ENCODE data around the gene YWHAB.

Gene YWHAB

DNA sequence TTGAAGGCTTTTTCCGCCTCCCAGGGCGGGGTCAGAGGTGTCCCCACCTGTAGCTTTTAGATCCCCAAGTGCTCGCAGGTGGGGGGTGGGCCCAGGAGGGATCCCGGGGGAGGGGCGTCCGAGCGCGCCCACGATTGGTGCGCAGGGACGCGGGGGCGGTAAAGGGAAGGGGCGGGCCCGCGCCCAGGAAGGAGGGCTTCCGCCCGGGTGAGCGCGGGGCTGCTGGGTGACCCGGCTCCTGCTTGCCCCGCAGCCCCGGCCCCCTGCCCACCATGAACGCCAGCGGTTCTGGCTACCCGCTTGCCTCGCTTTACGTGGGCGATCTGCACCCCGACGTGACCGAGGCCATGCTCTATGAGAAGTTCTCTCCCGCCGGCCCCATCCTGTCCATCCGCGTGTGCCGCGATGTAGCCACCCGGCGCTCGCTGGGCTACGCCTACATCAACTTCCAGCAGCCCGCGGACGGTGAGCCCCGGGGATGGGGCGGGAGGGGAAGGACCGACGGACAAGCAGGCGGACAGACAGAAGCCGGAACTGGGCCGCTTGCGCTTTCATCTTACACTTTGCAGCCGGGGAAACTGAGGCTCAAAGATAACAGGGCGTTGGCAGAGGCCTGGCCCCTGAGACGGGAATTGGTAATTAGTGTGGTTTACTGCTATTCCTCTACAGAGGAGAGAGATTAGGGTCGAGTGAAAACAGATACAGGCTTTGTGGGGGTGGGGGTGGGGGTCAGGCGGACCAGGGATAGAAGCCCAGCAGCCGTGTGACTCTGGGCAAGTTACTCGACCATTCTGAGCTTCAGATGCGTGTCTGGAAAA is 24.6 kb downstream of the YWHAB start, which contains the start of gene PABPC1L:
PABPC1L (plus strand) TSS at position 189 of the 818 bp plus-strand sequence; CDS start at position 273, 84 bp downstream.
- peak; percentile 81 for DNase-seq (ENCODE audit: extremely low spot score, insufficient read length, low read depth)
- peak; percentile 65 for FAIRE-seq

DNA sequence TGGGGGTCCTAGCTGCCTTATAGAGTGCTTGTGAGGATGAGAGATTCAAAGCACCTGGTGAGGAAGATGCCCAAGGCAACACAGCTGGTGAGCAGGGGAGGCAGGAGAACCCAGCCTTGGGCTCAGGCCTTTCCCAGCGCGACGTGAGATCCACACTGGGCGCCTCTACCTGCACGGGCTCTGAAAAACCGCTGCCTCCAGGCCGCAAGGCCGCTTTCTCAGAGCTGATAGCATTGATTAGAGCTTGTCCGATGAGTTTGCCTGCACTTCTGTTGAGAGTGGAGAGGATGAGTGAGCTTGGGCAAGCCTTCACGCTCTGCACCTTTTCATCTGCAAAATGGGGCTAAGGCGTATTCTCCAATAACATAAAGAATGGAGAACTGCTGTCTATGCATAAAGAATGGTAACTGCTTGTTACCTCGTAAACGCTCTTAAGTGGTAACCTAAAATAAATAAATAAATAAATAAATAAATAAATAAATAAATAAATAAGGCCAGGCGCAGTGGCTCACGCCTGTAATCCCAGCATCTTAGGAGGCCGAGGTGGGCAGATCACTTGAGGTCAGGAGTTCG is 25.3 kb downstream of the YWHAB start:
- DNase-seq (ENCODE audit: extremely low spot score, insufficient read length, low read depth) (no peak), FAIRE-seq (no peak)

DNA sequence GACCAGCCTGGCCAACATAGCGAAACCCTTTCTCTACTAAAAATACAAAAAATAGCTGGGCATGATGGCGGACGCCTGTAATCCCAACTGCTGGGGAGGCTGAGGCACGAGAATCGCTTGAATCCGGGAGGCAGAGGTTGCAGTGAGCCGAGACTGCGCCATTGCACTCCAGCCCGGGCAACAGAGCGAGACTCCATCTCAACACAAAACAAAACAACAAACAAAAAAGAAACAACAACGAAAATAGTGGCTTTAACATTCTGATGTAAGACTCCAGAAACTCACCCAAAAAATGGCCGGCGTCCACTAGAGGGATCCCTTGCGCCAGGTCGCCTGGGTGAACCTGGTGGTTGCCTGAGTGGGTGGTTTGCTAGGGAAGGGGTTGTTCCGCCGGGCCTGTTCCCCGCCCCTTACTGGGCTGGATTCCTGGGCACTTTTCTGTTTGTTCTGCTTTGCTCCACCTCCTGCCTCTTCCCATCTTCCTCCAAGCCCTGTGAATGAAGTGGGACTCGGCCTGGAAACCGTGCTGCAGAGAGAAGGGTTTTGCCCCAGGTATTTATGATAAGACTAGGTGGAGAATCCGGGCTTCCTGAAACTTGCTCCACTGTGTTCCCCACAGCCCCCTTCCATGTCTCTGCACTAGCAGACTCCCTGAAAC is 25.9 kb downstream of the YWHAB start:
- peak; percentile 9 for FAIRE-seq
- peak; percentile 38 for DNase-seq (ENCODE audit: extremely low spot score, insufficient read length, low read depth)

DNA sequence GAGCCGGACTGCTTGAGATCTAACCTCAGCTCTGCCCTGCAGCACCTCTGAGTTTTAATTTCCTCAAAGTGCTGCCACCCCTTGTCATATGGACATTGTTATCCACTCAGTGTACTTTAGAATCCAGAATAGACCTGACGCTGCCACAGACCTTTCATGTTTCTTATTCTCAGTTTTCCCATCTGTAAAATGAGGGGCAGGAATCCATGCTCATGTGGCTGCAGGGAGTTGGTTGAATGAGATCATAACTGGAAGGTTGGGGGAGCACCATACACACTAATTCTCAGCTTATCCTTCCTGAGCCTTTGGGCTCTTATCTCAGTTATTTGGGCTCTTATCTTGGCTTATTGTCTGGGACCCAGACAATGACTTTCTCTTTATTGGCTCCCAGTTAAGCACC is 26.7 kb downstream of the YWHAB start:
- no peak for DNase-seq (ENCODE audit: extremely low spot score, insufficient read length, low read depth)
- no peak for FAIRE-seq

DNA sequence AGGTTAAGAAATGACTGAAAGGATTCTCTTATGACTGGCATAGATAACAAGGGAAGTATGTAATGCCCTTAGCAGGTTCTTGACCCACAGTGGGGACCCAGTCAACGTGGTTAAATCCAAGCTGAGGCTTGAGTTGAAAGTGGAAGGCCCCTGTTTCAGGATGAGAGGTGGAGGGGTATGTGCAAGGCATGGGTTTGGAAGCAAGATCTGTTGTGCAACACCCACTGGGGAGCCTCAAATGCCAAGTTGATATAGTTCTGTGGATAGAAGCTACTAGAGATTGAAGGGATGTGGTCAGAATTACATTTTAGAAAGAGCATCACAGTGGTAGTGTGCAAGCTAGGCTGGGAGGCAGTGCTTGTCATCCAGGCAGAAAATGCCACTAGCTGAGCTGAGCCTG is 29.4 kb downstream of the YWHAB start:
- no peak for DNase-seq (ENCODE audit: extremely low spot score, insufficient read length, low read depth)
- no peak for FAIRE-seq

DNA sequence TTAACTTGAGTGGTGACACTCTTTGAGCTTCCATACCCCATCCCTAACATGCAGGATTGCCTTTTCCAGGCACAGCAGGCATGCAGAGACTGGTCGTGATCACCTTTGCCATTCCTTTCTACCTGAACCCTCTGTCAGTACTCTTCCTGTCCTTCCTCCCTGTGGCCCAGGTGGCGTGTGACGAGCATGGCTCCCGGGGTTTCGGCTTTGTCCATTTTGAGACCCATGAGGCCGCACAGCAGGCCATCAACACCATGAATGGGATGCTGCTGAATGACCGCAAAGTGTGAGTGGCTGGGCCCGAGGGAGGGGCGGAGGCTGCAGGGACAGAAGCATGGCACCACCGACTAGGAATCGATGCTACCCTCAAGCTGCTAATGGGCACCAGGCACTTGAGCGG is 31.1 kb downstream of the YWHAB start:
- DNase-seq (ENCODE audit: extremely low spot score, insufficient read length, low read depth) = no peak
- no peak for FAIRE-seq

DNA sequence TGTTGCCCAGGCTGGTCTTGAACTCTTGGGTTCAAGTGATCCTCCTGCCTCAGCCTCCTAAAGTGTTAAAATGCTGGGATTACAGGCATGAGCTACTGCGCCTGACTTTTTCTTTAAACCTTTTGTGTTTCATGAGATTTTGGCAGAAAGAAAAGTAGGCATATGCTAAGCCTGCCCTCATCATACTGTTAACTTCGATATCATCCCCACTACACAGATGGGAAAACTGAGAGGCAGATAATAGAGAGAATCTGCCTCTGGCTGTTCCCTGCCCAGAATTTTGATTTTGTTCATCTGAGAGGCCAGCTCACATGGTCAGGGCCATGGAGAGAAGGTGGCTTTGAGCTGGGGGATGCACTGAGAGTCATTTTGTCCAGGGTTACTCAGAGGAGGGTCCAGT is 31.9 kb downstream of the YWHAB start:
- FAIRE-seq (no peak), DNase-seq (ENCODE audit: extremely low spot score, insufficient read length, low read depth) (no peak)

DNA sequence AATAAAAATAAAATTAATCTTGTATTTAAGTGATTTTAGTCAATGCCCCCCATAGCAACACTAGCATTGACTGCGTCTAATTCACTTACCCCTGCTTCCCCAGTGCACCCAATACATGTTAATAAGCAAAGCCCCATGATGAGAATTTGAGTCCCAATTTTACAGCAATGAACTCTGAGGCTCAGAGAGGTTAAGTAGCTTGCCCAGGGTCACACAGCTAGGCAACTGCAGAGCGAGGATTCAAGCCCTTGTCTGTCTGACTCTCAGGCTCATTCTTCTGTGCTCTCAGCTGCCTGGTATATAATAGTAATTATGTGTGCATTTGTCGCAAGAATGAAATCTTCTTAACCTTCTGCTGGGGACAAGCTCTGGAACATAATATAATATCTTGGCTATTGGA is 32.8 kb downstream of the YWHAB start:
- FAIRE-seq = no peak
- DNase-seq (ENCODE audit: extremely low spot score, insufficient read length, low read depth) = no peak

DNA sequence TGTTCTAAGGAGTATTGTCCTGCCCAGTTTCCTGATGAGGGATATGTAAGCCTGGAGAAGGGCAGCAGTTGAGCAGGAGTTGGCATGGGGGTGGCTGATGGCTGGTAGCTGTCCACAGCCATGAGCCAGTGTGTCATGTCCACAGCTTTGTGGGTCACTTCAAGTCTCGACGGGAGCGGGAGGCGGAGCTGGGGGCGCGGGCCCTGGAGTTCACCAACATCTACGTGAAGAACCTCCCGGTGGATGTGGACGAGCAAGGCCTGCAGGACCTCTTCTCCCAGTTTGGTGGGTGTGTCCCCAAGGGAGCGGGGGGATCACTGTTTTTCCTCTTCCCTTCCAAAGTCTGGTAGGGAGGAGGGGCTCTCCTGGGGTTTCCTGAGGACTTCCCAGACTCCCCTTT is 33.3 kb downstream of the YWHAB start:
- FAIRE-seq (no peak), DNase-seq (ENCODE audit: extremely low spot score, insufficient read length, low read depth) (no peak)

DNA sequence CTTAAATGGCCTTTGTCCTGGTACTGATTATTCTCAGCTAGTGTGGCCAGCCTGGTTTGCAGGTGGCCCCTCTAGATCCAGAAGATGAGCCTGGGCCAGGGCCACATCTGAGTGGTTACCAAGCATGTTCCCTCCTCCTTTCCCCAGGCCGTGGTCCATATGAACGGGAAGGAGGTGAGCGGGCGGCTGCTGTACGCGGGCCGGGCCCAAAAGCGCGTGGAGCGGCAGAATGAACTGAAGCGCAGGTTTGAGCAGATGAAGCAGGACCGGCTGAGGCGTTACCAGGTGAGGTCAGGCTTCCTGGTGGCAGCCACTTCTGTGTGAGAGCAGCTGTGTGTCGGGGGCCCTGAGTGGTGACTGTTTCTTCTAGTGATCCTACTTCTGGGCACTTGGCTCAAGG is 35.9 kb downstream of the YWHAB start:
- DNase-seq (ENCODE audit: extremely low spot score, insufficient read length, low read depth) (no peak), FAIRE-seq (no peak)

DNA sequence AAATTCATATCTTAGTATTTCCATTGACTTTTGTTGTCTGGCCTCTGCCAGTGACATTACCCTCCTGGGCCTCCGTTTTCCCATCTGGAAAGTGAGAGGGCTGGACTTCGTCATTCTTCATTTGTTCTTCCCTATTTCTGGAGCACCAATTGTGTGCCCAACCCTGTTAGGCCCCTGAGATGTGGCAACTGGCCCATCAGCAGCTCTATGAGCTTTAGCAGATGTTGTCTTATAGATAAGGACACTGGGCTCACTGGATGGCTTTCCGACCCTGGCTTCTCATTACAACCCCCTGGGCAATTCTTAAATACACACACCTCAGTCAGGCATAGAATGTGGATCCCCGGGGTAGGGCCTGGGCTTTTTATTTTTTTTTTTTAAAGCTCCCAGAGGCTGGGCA is 39.0 kb downstream of the YWHAB start:
- no peak for DNase-seq (ENCODE audit: extremely low spot score, insufficient read length, low read depth)

DNA sequence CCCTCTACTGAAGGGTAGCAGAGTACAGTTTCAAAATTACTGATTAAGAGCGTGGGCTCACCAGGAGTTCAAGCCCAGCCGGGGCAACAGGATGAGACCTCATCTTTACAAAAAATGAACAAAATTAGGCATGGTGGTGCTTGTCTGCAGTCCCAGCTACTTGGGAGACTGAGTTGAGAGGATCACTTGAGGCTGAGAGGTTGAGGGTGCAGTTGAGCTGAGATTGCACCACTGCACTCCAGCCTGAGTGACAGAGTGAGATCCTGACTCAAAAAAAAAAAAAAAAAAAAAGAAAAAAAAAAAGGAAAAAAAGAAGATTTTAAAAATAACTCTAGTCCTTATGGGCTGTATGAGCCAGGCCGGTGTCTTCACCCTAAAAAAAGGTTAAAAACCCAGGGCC is 43.1 kb downstream of the YWHAB start:
- FAIRE-seq (no peak), DNase-seq (ENCODE audit: extremely low spot score, insufficient read length, low read depth) (no peak)

More for the DNA sequence above, 39.0 kb downstream of the YWHAB start:
- FAIRE-seq = no peak

DNA sequence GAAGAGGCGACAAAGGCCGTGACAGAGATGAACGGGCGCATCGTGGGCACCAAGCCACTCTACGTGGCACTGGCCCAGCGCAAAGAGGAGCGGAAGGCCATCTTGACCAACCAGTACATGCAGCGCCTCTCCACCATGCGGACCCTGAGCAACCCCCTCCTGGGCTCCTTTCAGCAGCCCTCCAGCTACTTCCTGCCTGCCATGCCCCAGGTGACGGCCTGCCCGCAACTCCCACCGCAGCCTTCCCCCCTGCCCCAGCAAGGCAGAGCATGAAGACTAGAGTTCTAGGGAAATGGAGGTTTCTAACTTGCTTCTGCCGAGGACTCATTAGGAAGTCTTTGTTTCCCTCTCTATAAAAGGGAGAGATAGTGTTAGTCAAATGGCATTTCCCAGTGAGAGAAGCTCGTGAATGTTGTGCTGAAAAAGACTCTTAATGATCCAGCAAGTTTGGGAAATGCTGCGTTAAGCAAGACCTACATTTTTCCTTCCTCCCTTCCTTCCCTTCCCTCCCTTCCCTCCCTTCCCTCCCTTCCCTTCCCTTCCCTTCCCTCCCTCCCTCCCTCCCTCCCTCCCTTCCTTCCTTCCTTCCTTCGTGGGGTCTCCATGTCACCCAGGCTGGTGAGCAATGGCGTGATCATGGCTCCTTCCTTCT is 45.1 kb downstream of the YWHAB start:
- no peak for DNase-seq (ENCODE audit: extremely low spot score, insufficient read length, low read depth)
- no peak for FAIRE-seq

DNA sequence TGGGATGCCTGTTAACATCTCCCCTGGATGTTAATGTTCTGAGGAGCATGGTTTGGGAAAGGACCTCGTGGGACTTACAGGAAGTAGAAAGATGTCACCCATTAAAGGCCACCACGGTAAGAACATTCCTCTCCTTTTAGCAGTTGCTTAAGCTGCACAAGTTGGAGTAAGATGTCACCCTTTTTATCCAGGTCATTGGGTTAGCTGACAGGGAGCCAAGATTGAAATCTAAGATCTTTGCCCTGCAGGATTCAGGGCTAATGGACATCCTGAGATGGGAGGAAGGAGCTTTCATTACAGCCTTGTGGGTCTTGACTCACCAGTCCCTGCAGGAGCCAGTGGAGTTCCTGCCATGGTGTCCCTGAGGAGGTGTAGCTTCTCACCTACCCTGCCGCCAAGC is 46.4 kb downstream of the YWHAB start:
- no peak for FAIRE-seq
- DNase-seq (ENCODE audit: extremely low spot score, insufficient read length, low read depth) = no peak

DNA sequence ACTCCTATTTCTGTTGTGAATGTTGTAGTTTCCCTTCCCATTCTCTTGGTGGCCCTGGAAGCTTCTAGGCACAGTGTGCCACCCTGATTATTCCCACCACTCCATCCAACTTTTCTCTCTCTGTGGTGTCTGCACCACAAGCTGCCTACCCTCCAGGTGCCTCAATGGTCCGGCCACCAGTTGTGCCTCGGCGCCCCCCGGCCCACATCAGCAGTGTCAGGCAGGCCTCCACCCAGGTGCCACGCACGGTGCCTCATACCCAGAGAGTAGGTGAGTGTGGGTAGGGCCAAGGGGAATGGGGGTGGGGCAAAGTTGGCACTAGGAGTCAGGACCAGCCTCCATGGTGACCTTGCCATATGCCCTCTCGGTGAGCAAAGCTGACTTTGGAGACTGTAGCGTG is 47.4 kb downstream of the YWHAB start:
- FAIRE-seq (no peak), DNase-seq (ENCODE audit: extremely low spot score, insufficient read length, low read depth) (no peak)

DNA sequence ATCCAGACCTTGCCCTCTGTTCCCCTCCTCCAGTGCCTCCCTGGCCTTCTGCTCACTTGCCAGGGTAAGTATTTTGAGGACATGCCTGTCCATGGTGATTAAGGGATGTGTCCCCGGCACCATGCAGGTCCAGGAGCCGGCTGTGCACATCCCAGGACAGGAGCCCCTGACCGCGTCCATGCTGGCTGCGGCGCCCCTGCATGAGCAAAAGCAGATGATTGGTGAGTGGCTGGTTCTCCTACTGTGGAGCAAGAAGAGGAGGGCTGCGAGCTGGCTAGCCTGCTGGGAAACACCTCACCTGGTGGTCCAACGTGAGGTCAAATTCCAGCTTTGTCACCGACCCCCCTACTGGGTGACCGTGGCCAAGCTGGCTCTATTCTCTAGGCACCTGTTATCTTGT is 51.0 kb downstream of the YWHAB start:
- DNase-seq (ENCODE audit: extremely low spot score, insufficient read length, low read depth) (no peak), FAIRE-seq (no peak)

DNA sequence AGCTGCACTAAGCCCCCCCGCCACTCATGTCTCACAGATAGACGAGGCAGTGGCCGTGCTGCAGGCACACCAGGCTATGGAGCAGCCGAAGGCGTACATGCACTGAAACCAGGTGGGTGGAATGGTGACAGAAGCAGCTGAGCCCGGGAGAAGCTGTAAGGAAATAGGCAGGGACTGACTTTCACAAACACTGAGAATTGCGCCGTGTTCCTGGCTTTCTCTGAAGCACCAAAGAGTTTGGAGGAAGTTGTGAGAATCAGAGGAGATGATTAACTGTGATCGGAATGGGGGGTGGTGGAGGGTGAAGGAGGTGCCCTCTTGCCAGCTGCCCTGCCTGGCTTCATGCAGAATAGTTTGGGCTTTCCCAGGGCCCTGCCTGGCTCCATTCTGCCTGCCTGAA is 53.1 kb downstream of the YWHAB start:
- FAIRE-seq (no peak), DNase-seq (ENCODE audit: extremely low spot score, insufficient read length, low read depth) (no peak)

DNA sequence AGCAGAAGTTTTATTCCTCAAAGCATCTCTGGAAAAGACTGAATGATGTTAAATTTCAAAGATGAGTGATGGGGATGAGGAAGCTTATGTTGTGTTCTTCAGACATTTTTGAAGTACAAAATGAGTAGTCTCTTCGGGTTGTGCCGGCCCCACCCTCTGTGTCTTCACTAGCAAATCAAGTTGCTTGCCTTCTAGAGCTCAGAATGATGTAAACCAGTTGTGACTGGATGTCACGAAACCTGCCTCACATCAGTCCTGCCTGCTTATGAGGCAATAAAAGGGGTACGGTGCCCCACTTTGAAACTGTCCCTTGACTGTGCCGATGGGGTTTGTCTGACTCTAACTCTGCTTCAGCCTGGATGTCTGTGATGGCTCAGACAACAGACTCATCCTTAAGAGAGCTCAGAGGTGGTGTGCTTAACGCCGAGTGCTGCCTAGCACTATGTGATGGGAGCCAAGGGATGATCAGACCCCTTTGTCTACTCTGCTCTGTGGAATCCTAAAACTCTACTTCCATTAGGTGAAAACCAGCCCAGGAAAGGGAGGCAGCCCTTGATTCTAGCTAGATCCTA is 55.7 kb downstream of the YWHAB start:
- DNase-seq (ENCODE audit: extremely low spot score, insufficient read length, low read depth) (no peak), FAIRE-seq (no peak)

DNA sequence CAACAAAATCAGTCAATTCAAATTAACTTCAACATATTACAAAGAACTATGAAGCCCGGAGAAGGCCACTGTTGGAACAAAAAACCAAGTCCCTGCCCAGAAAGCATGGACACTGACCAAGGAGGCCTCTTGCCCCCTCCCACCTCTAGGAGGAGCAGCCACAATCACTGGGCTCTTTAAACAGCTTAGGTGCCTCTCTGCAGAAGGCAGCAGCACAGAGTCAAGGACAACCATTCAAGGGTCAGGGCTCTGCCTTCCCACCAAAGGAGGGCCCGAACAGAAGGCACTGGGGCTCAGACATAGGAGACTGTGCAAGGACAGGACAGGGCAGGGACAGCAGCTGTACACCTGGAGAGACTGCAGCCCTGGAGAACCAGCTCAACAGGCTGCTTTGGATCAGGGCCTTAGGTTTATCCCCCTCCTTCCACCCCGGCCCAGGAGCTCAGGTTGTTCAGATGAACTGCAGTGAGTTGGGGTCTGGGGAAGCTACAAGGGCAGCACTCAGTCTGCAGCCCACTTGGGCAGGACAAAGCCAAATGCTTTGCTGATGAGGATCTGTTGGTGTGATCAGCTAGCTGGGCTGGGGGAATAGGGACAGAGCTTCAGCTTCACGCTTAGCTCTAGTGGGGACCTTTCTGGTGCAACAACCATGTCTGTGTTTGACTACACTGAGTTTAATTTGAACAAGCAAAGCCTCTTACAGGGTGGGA is 56.9 kb downstream of the YWHAB start:
- DNase-seq (ENCODE audit: extremely low spot score, insufficient read length, low read depth) (no peak), FAIRE-seq (no peak)

DNA sequence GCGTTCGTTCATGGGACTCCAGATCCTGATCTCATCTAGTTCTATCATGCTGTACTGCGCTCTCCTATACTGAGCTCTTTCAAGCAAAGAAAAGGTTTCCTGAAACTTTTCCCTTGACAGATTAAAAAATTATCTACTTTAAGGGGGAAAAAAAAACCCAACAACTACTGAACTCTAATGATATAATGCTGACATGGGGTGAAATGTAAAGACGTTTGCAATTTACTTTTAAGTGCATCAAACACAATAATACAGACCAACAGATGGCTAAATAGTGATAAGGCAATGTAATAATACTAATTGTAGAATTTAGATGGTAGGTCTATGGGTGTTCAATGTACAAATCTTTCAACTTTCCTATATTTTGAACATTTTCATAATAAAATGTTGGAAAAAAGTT is 58.3 kb downstream of the YWHAB start:
- FAIRE-seq (no peak), DNase-seq (ENCODE audit: extremely low spot score, insufficient read length, low read depth) (no peak)

Data from GM18507 (cell line).